Stomach smooth muscle (tissue), 2 donors: ENCODE data around the gene HSPB7.
"Not testable (repeated sequence)": the region's sequence is repeated elsewhere in the genome, so short reads cannot be mapped to it uniquely, and the experiment has no call there.

ENCODE experiments used
- H3K27ac ChIP-seq: one replicate; pipeline ENCODE4 v1.7.0; 2013; ENCODE audit warnings: mild to moderate bottlenecking, low read length, inconsistent platforms
- H3K27me3 ChIP-seq, 2 donors: one replicate each; pipeline ENCODE4 v1.7.0; 2013; ENCODE audit warnings: low read length in 2 of 2; ENCODE audit not compliant: insufficient read depth in 2 of 2, control insufficient read depth in 1 of 2
- H3K36me3 ChIP-seq, 2 donors: one replicate each; pipeline ENCODE4 v1.7.0; 2013; ENCODE audit warnings: low read length in 2 of 2; ENCODE audit not compliant: control insufficient read depth in 2 of 2, insufficient read depth in 2 of 2
- H3K4me1 ChIP-seq: one replicate; pipeline ENCODE4 v1.7.0; 2013; ENCODE audit warnings: low read length; ENCODE audit not compliant: control insufficient read depth, insufficient read depth
- H3K4me3 ChIP-seq, 2 donors: one replicate each; pipeline ENCODE4 v1.7.0; 2013; ENCODE audit warnings: low read length in 2 of 2
- H3K9ac ChIP-seq, 2 donors: one replicate each; pipeline ENCODE4 v1.7.0; 2013; ENCODE audit warnings: low read length in 2 of 2, mild to moderate bottlenecking in 1 of 2
- H3K9me3 ChIP-seq, 2 donors: one replicate each; pipeline ENCODE4 v1.7.0; 2013; ENCODE audit warnings: low read length in 2 of 2; ENCODE audit not compliant: control insufficient read depth in 2 of 2
- donor health status: healthy.
- donor health status: Pancreatic carcinoma.

HSPB7 gene

GRCh38 chr1:15992582-15993500 lies 25.0 kb downstream of the HSPB7 start:
- Histone ChIP-seq H3K9me3 (no peaks in the 10 kb centered on the region), H3K9ac (no peak overlapping the region), H3K36me3 (no peaks in the 10 kb centered on the region), H3K4me3 (no peak overlapping the region), H3K27ac (no peak overlapping the region), H3K27me3 (no peaks in the 10 kb centered on the region), H3K4me1 (peaks cover 13% of the 10 kb centered on the region)

GRCh38 chr1:15992187-15992553 lies 25.7 kb downstream of the HSPB7 start:
- H3K4me1 ChIP-seq = peaks cover 13% of the 10 kb centered on the region
- H3K36me3 ChIP-seq = no peaks in the 10 kb centered on the region
- H3K9me3 ChIP-seq = no peaks in the 10 kb centered on the region
- H3K27me3 ChIP-seq = no peaks in the 10 kb centered on the region
- H3K9ac ChIP-seq = no peak overlapping the region
- no peak overlapping the region for H3K27ac ChIP-seq
- no peak overlapping the region for H3K4me3 ChIP-seq

GRCh38 chr1:15991427-15992186 lies 26.2 kb downstream of the HSPB7 start:
- peaks cover 13% of the 10 kb centered on the region for H3K4me1 ChIP-seq
- no peaks in the 10 kb centered on the region for H3K36me3 ChIP-seq
- no peak overlapping the region for H3K9ac ChIP-seq
- H3K27me3 ChIP-seq = no peaks in the 10 kb centered on the region
- no peak overlapping the region for H3K27ac ChIP-seq
- H3K9me3 ChIP-seq = no peaks in the 10 kb centered on the region
- no peak overlapping the region for H3K4me3 ChIP-seq

GRCh38 chr1:15989776-15990175 lies 28.1 kb downstream of the HSPB7 start:
- Histone ChIP-seq H3K4me1 (peaks cover 6% of the 10 kb centered on the region), H3K9me3 (no peaks in the 10 kb centered on the region), H3K9ac (no peak overlapping the region), H3K36me3 (no peaks in the 10 kb centered on the region), H3K4me3 (no peak overlapping the region), H3K27ac (no peak overlapping the region), H3K27me3 (no peaks in the 10 kb centered on the region)

GRCh38 chr1:15988856-15989736 lies 28.7 kb downstream of the HSPB7 start:
- Histone ChIP-seq H3K27me3 (no peaks in the 10 kb centered on the region), H3K4me3 (no peak overlapping the region), H3K27ac (no peak overlapping the region), H3K9me3 (no peaks in the 10 kb centered on the region), H3K36me3 (no peaks in the 10 kb centered on the region), H3K9ac (no peak overlapping the region), H3K4me1 (no peaks in the 10 kb centered on the region)

- H3K4me3 ChIP-seq = no peak overlapping the region
- no peaks in the 10 kb centered on the region for H3K27me3 ChIP-seq
- no peaks in the 10 kb centered on the region for H3K4me1 ChIP-seq
- no peak overlapping the region for H3K27ac ChIP-seq
- H3K9ac ChIP-seq = no peak overlapping the region
- H3K36me3 ChIP-seq = no peaks in the 10 kb centered on the region
- no peaks in the 10 kb centered on the region for H3K9me3 ChIP-seq
Observed at GRCh38 chr1:15985611-15986297, 32.1 kb downstream of the HSPB7 start.

GRCh38 chr1:15983275-15983674 lies 34.6 kb downstream of the HSPB7 start:
- no peak overlapping the region for H3K9ac ChIP-seq
- no peaks in the 10 kb centered on the region for H3K36me3 ChIP-seq
- H3K27me3 ChIP-seq = no peaks in the 10 kb centered on the region
- H3K4me3 ChIP-seq = no peak overlapping the region
- no peaks in the 10 kb centered on the region for H3K4me1 ChIP-seq
- no peak overlapping the region for H3K27ac ChIP-seq
- no peaks in the 10 kb centered on the region for H3K9me3 ChIP-seq

- no peaks in the 10 kb centered on the region for H3K9me3 ChIP-seq
- no peaks in the 10 kb centered on the region for H3K36me3 ChIP-seq
- H3K9ac ChIP-seq = no peak overlapping the region
- no peak overlapping the region for H3K4me3 ChIP-seq
- H3K4me1 ChIP-seq = no peaks in the 10 kb centered on the region
- no peak overlapping the region for H3K27ac ChIP-seq
- no peaks in the 10 kb centered on the region for H3K27me3 ChIP-seq
Observed at GRCh38 chr1:15981679-15982078, 36.2 kb downstream of the HSPB7 start.

- H3K9ac ChIP-seq, H3K36me3 ChIP-seq, H3K27me3 ChIP-seq, H3K4me3 ChIP-seq, H3K9me3 ChIP-seq, H3K27ac ChIP-seq: not testable (repeated sequence)
- H3K4me1 ChIP-seq = peaks cover 13% of the 10 kb centered on the region
Observed at GRCh38 chr1:15977947-15978346, 39.9 kb downstream of the HSPB7 start.
